Measurements from ENCODE around the gene CERS3. TPM values are rescaled to one million over a fixed set of nuclear protein-coding genes. Genes with fewer than 3 reads are reported as not detected.

The CERS3 gene
- total RNA-seq, 1 donor from 2014 or later, result 0.57 TPM

GRCh38 chr15:100385300-100386050, 143.3 kb downstream of the CERS3 start:
- intact Hi-C loops (cut with micrococcal nuclease), result no loop called here

GRCh38 chr15:100384108-100384410, 144.7 kb downstream of the CERS3 start:
- intact Hi-C loops (cut with micrococcal nuclease), result no loop called here

GRCh38 chr15:100383302-100384107, 145.2 kb downstream of the CERS3 start:
- intact Hi-C loops (cut with micrococcal nuclease), result no loop called here

- intact Hi-C loops (cut with micrococcal nuclease), result no loop called here
Observed at GRCh38 chr15:100373942-100374341, 154.8 kb downstream of the CERS3 start.

GRCh38 chr15:100373120-100373896, 155.4 kb downstream of the CERS3 start:
- intact Hi-C loops (cut with micrococcal nuclease), result no loop called here

GRCh38 chr15:100372739-100373119, 156.0 kb downstream of the CERS3 start:
- intact Hi-C loops (cut with micrococcal nuclease), result no loop called here

- intact Hi-C loops (cut with micrococcal nuclease), result no loop called here
Observed at GRCh38 chr15:100355342-100355741, 173.4 kb downstream of the CERS3 start.

GRCh38 chr15:100353449-100353848, 175.3 kb downstream of the CERS3 start:
- intact Hi-C loops (cut with micrococcal nuclease), result no loop called here

GRCh38 chr15:100350434-100351226, 178.1 kb downstream of the CERS3 start:
- intact Hi-C loops (cut with micrococcal nuclease), result loop anchor here (1.0 kb wide), 5 partner anchors 8 to 657 kb away; partner anchors contain the start of genes ASB7, LINS1 and LYSMD4

Other genes with a start within 250 kb of the CERS3 start
- 0.52 and 1.7 TPM in 2 replicates for gene ADAMTS17, start 187.0 kb downstream of the CERS3 start, total RNA-seq
- gene LINS1, start 73.2 kb upstream of the CERS3 start, total RNA-seq, result 63.6 and 69.8 TPM in 2 replicates
- gene ASB7, start 73.6 kb upstream of the CERS3 start, total RNA-seq, result 19.7 and 20.0 TPM in 2 replicates